GM06990 (cell line): ENCODE data around the gene SPPL2C.

Source experiments
- DNase-seq: peaks from one replicate; pipeline ENCODE4 v3.0.0-alpha.2; 2011; ENCODE audit not compliant: insufficient read length; ENCODE audit errors: extremely low read depth
- H3K27me3 ChIP-seq: replicated peaks from 2 replicates; pipeline ENCODE4 v1.6.0; 2011; ENCODE audit warnings: low read length; ENCODE audit not compliant: control insufficient read depth, insufficient read depth
- H3K36me3 ChIP-seq: 2 replicates; pipeline ENCODE4 v1.5.1; 2011; ENCODE audit warnings: low read length; ENCODE audit not compliant: control insufficient read depth, insufficient read depth
- H3K4me3 ChIP-seq: replicated peaks from 2 replicates; pipeline ENCODE4 v1.5.1; 2011; ENCODE audit warnings: low read depth, mild to moderate bottlenecking, control low read depth, low read length
- CTCF ChIP-seq: IDR thresholded peaks from 2 replicates; pipeline ENCODE4 v1.5.1; 2011; ENCODE audit warnings: low read length, control low read depth, mild to moderate bottlenecking, inconsistent platforms; ENCODE audit not compliant: insufficient read depth, poor library complexity, severe bottlenecking

SPPL2C gene

GRCh38 chr17:45828582-45829133, 16.0 kb upstream of the SPPL2C start:
- H3K4me3 ChIP-seq, result no peak overlapping the region
- no peaks in the 10 kb centered on the region for H3K36me3 ChIP-seq
- no peak for DNase-seq
- no peak for TF ChIP-seq CTCF
- no peaks in the 10 kb centered on the region; the same call in 1 of the 2 replicates for H3K27me3 ChIP-seq

DNA sequence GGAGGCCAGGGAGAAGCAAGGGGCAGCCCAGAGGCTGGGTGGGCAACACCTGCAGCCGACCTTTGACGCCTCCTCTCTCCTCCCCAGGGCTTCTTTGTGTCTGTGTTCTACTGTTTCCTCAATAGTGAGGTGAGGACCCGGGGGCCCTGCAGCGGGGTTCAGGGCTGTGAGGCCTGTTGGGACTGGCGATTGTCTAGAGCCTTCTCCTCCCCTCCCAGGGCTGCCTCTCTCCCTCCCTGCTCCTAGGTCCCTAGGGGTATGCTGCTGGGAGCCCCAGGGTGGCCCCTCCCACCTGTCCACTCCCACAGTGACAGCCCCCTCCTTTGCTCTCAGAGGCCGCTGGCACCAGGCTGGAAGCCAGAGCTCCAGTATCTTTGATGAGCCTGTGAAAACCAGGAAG, 10.8 kb upstream of the SPPL2C start:
- H3K4me3 ChIP-seq, result no peak overlapping the region
- no peak for TF ChIP-seq CTCF
- DNase-seq, result no peak
- H3K36me3 ChIP-seq, result no peaks in the 10 kb centered on the region
- H3K27me3 ChIP-seq, result no peaks in the 10 kb centered on the region; the same call in 1 of the 2 replicates

GRCh38 chr17:45834471-45835396, 9.9 kb upstream of the SPPL2C start:
- DNase-seq, result no peak

GRCh38 chr17:45835481-45835880, 9.2 kb upstream of the SPPL2C start:
- Histone ChIP-seq H3K4me3 (no peak overlapping the region), H3K36me3 (no peaks in the 10 kb centered on the region), H3K27me3 (no peaks in the 10 kb centered on the region; the same call in 1 of the 2 replicates)
- TF ChIP-seq CTCF, result no peak
- DNase-seq, result no peak

More at GRCh38 chr17:45834471-45835396, 9.9 kb upstream of the SPPL2C start:
- TF ChIP-seq CTCF, result no peak
- H3K4me3 ChIP-seq, result no peak overlapping the region
- no peaks in the 10 kb centered on the region; the same call in 1 of the 2 replicates for H3K27me3 ChIP-seq
- H3K36me3 ChIP-seq, result no peaks in the 10 kb centered on the region

DNA sequence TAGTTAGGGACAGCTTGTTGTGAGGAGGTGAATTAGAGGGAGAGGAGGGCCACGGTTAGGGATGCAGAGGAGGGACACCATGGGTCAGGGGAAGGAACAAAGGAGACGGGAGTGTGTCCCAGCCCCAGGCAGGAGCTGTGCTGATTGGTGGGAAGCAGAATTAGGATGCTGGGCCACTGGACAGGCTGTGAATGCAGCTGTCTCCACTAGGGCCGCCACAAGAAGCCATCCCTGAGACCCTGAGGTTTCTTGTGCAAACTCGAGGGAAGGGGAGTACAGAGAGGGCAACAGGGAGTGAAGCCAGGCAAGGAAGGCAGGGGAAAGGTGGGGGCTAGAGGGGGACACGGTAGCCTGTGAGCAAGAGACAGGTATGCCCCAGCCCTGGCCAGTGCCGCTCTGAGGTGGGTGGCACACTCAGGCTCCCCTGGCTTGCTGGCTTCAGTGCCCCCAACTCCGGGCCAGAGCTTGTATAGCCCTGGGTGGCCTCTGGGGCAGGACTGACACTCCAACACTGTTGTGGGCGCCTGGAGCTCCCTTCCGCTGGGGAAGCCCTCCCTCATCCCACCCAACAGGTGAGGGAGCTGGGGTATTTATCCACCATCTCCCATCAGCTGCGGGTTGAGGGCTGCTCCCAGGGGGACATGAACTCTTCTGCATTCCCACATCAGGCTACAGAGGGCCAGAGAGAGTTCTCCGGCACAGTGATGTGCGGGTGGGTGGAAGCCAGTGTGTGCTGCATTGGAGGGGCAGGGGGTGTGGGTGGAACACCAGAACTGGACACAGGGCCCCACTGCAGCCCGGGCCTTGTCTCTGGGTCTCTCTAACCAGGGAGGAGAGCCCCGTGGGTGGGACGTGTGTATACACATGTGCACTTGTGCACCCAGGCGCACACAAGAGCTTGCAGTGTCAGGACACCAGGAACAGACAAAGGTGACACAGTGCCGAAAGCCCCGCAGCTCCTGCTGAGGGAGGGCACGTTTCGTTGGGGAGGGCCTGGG, 8.3 kb upstream of the SPPL2C start:
- DNase-seq, result no peak
- H3K4me3 ChIP-seq, result no peak overlapping the region
- TF ChIP-seq CTCF, result no peak
- H3K36me3 ChIP-seq, result no peaks in the 10 kb centered on the region
- no peaks in the 10 kb centered on the region; the same call in 1 of the 2 replicates for H3K27me3 ChIP-seq
